Osteoblast (primary cell): Measurements from ENCODE around the gene RAI1. TPM values are rescaled to one million over a fixed set of nuclear protein-coding genes. Genes with fewer than 3 reads are reported as not detected.

ENCODE experiments used
- DNase-seq: peaks from one replicate; pipeline ENCODE4 v3.0.0; 2011; ENCODE audit warnings: low spot score, mixed read lengths; ENCODE audit not compliant: insufficient read length; ENCODE audit errors: missing footprints
- H2AFZ ChIP-seq: 2 replicates; pipeline ENCODE4 v1.6.0; 2011; ENCODE audit warnings: mild to moderate bottlenecking, low read length
- H3K27ac ChIP-seq: 2 replicates; pipeline ENCODE4 v1.5.1; 2011; ENCODE audit warnings: mild to moderate bottlenecking, low read depth, low read length, moderate library complexity
- H3K27me3 ChIP-seq: 2 replicates; pipeline ENCODE4 v1.6.0; 2012; ENCODE audit warnings: mild to moderate bottlenecking, control low read depth, inconsistent platforms, low read length, moderate library complexity; ENCODE audit not compliant: insufficient read depth
- H3K36me3 ChIP-seq: 2 replicates; pipeline ENCODE4 v1.5.1; 2011; ENCODE audit warnings: mild to moderate bottlenecking, low read length, control low read depth, moderate library complexity; ENCODE audit not compliant: insufficient read depth
- H3K4me1 ChIP-seq: 2 replicates; pipeline ENCODE4 v1.5.1; 2011; ENCODE audit warnings: mild to moderate bottlenecking, low read length, control low read depth, moderate library complexity; ENCODE audit not compliant: insufficient read depth
- H3K4me2 ChIP-seq: 2 replicates; pipeline ENCODE4 v1.6.0; 2011; ENCODE audit warnings: mild to moderate bottlenecking, low read length; ENCODE audit not compliant: insufficient read depth
- H3K4me3 ChIP-seq: fragments of 200-600 bp; sonication (generic); 3 replicates; pipeline ENCODE4 v1.5.1; 2012; ENCODE audit warnings: mild to moderate bottlenecking, low read length, inconsistent platforms; ENCODE audit not compliant: insufficient read depth
- H3K79me2 ChIP-seq: 2 replicates; pipeline ENCODE4 v1.6.0; 2012; ENCODE audit warnings: mild to moderate bottlenecking, low read length, control low read depth, inconsistent platforms; ENCODE audit not compliant: insufficient read depth
- H3K9me3 ChIP-seq: 2 replicates; pipeline ENCODE4 v1.5.1; 2011; ENCODE audit warnings: low read depth, low read length, control low read depth
- H4K20me1 ChIP-seq: 2 replicates; pipeline ENCODE4 v1.6.0; 2012; ENCODE audit warnings: mild to moderate bottlenecking, low read length, control low read depth; ENCODE audit not compliant: insufficient read depth
- total RNA-seq: library from RNA; depleted of rRNA; stranded (reverse); fragments of >200 nt; gene quantifications from 2 replicates; pipeline ENCODE4 v1.2.3, GENCODE V29; 2012
- TF ChIP-seq, protein P1 (sequence below): IDR thresholded peaks from 2 replicates; pipeline ENCODE4 v1.5.1; 2011; ENCODE audit warnings: mild to moderate bottlenecking, low read depth, low read length, moderate library complexity; ENCODE audit errors: extremely low read depth

The RAI1 gene
- total RNA-seq, 1 donor: 15.6 TPM

GRCh38 chr17:17837966-17838962, 157.0 kb downstream of the RAI1 start:
- Histone ChIP-seq H4K20me1 (no peaks in the 10 kb centered on the region), H3K4me3 (no peak overlapping the region), H3K27me3 (no peaks in the 10 kb centered on the region), H3K36me3 (no peaks in the 10 kb centered on the region), H3K4me2 (peak overlapping the region; percentile 88), H3K4me1 (peaks cover 51% of the 10 kb centered on the region), H3K27ac (peak overlapping the region; percentile 95), H3K79me2 (peaks cover 24% of the 10 kb centered on the region), H2AFZ (peak overlapping the region; percentile 10), H3K9me3 (no peaks in the 10 kb centered on the region)
- TF ChIP-seq, protein P1, sequence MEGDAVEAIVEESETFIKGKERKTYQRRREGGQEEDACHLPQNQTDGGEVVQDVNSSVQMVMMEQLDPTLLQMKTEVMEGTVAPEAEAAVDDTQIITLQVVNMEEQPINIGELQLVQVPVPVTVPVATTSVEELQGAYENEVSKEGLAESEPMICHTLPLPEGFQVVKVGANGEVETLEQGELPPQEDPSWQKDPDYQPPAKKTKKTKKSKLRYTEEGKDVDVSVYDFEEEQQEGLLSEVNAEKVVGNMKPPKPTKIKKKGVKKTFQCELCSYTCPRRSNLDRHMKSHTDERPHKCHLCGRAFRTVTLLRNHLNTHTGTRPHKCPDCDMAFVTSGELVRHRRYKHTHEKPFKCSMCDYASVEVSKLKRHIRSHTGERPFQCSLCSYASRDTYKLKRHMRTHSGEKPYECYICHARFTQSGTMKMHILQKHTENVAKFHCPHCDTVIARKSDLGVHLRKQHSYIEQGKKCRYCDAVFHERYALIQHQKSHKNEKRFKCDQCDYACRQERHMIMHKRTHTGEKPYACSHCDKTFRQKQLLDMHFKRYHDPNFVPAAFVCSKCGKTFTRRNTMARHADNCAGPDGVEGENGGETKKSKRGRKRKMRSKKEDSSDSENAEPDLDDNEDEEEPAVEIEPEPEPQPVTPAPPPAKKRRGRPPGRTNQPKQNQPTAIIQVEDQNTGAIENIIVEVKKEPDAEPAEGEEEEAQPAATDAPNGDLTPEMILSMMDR: no peak
- peak; percentile 89 for DNase-seq

GRCh38 chr17:17839791-17840707, 158.8 kb downstream of the RAI1 start:
- Histone ChIP-seq H3K79me2 (peaks cover 10% of the 10 kb centered on the region), H3K4me1 (peaks cover 49% of the 10 kb centered on the region), H3K27me3 (no peaks in the 10 kb centered on the region), H2AFZ (peak overlapping the region; percentile 60), H4K20me1 (no peaks in the 10 kb centered on the region), H3K9me3 (no peaks in the 10 kb centered on the region), H3K4me2 (peak overlapping the region; percentile 81), H3K36me3 (no peaks in the 10 kb centered on the region), H3K4me3 (peak overlapping the region; percentile 74), H3K27ac (peak overlapping the region; percentile 96)
- TF ChIP-seq, protein P1: no peak
- DNase-seq: peak; percentile 99

GRCh38 chr17:17840751-17841591, 159.7 kb downstream of the RAI1 start:
- no peaks in the 10 kb centered on the region for H3K27me3 ChIP-seq
- TF ChIP-seq, protein P1: no peak
- H4K20me1 ChIP-seq: no peaks in the 10 kb centered on the region
- peak overlapping the region; percentile 74 for H3K4me3 ChIP-seq
- peak overlapping the region; percentile 81 for H3K4me2 ChIP-seq
- peaks cover 1% of the 10 kb centered on the region for H3K79me2 ChIP-seq
- H3K9me3 ChIP-seq: no peaks in the 10 kb centered on the region
- H3K4me1 ChIP-seq: peaks cover 39% of the 10 kb centered on the region
- H3K27ac ChIP-seq: peak overlapping the region; percentile 96
- no peak overlapping the region for H2AFZ ChIP-seq
- peak; percentile 90 for DNase-seq
- H3K36me3 ChIP-seq: peaks cover 2% of the 10 kb centered on the region
